RWPE2 (cell line): ENCODE data around the gene ERP27.

ENCODE experiments used
- ATAC-seq: fragments of 200-7000 bp; cut with Tn5 transposase; 3 replicates; pipeline ENCODE4 v1.9.1; 2021; ENCODE audit warnings: low read depth
- DNase-seq: peaks from one replicate; pipeline ENCODE4 v3.0.0-alpha.2; 2020; ENCODE audit warnings: low spot score
- H3K27ac ChIP-seq: fragments of 450-650 bp; 2 replicates; pipeline ENCODE4 v1.5.1; 2017; ENCODE audit warnings: mild to moderate bottlenecking; ENCODE audit not compliant: poor library complexity, severe bottlenecking
- H3K27me3 ChIP-seq: fragments of 250-450 bp; sonication (Bioruptor Pico); 2 replicates; pipeline ENCODE4 v1.5.1; 2021; ENCODE audit warnings: mild to moderate bottlenecking, moderate library complexity; ENCODE audit not compliant: insufficient read depth, poor library complexity, severe bottlenecking
- H3K36me3 ChIP-seq: fragments of 250-450 bp; sonication (Bioruptor Pico); 2 replicates; pipeline ENCODE4 v1.5.1; 2020; ENCODE audit warnings: low read depth, mild to moderate bottlenecking, moderate library complexity
- H3K4me1 ChIP-seq: fragments of 250-450 bp; sonication (Bioruptor Pico); 2 replicates; pipeline ENCODE4 v1.5.1; 2021; ENCODE audit warnings: mild to moderate bottlenecking, moderate library complexity; ENCODE audit not compliant: insufficient read depth, poor library complexity, severe bottlenecking
- H3K4me3 ChIP-seq: fragments of 250-450 bp; sonication (Bioruptor Pico); 2 replicates; pipeline ENCODE4 v1.5.1; 2021; ENCODE audit warnings: mild to moderate bottlenecking, moderate library complexity; ENCODE audit not compliant: severe bottlenecking
- H3K9me3 ChIP-seq: fragments of 250-450 bp; sonication (Bioruptor Pico); 2 replicates; pipeline ENCODE4 v1.5.1; 2021; ENCODE audit warnings: mild to moderate bottlenecking, moderate library complexity; ENCODE audit not compliant: severe bottlenecking
- TF ChIP-seq, protein P1 (sequence below): fragments of 450-650 bp; IDR thresholded peaks from one replicate; pipeline ENCODE4 v1.5.1; 2017; ENCODE audit warnings: mild to moderate bottlenecking, moderate library complexity; ENCODE audit not compliant: poor library complexity, severe bottlenecking

The ERP27 gene

GRCh38 chr12:14951851-14952250 is 13.5 kb upstream of the ERP27 start:
- H3K27me3 ChIP-seq: no peaks in the 10 kb centered on the region
- H3K36me3 ChIP-seq: peaks cover 16% of the 10 kb centered on the region; the same call in 1 of the 2 replicates
- H3K9me3 ChIP-seq: no peaks in the 10 kb centered on the region
- DNase-seq: no peak
- no peak for ATAC-seq
- H3K27ac ChIP-seq: peak overlapping the region; percentile 64
- H3K4me3 ChIP-seq: no peak overlapping the region
- peaks cover 21% of the 10 kb centered on the region for H3K4me1 ChIP-seq
- TF ChIP-seq, protein P1, sequence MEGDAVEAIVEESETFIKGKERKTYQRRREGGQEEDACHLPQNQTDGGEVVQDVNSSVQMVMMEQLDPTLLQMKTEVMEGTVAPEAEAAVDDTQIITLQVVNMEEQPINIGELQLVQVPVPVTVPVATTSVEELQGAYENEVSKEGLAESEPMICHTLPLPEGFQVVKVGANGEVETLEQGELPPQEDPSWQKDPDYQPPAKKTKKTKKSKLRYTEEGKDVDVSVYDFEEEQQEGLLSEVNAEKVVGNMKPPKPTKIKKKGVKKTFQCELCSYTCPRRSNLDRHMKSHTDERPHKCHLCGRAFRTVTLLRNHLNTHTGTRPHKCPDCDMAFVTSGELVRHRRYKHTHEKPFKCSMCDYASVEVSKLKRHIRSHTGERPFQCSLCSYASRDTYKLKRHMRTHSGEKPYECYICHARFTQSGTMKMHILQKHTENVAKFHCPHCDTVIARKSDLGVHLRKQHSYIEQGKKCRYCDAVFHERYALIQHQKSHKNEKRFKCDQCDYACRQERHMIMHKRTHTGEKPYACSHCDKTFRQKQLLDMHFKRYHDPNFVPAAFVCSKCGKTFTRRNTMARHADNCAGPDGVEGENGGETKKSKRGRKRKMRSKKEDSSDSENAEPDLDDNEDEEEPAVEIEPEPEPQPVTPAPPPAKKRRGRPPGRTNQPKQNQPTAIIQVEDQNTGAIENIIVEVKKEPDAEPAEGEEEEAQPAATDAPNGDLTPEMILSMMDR: no peak

DNA sequence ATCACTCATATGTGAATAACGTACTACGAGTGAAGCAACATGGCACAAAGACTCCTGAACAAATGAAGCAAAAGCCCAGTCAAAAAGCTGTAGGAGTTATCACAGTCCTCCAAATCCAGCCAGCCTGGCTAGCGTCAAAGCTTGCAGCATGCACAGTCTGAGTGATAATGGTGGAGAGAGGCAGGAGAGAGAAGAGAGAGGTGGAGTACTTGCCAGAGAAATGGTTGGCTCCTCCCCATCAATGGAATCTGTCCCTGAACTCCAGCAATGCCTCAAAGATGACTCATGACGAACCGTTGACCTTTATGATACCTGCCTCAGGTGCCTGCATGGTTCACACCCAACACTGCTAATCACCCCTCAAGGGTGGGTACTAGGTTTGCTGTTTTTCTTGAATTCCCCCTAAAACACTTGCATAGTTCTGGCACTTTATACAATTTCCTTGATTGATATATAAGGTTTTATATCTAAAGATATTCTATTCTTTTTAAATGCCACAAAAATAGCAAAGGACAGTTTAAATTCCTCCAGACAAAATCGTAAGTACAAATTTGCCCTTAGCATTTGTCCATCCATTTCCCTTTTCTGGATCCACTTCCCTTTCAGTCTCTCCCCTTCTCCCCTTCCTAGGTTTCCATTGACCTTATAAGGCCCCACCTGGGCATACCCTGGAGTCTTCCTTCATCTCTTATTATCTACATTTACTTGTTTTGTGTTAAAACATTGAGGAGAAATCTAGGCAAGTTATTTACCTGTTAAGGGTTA is 12.8 kb upstream of the ERP27 start:
- peak overlapping the region; percentile 64 for H3K27ac ChIP-seq
- TF ChIP-seq, protein P1: no peak
- H3K4me1 ChIP-seq: peaks cover 21% of the 10 kb centered on the region
- H3K36me3 ChIP-seq: peaks cover 16% of the 10 kb centered on the region
- H3K27me3 ChIP-seq: no peaks in the 10 kb centered on the region
- no peak overlapping the region for H3K4me3 ChIP-seq
- DNase-seq: no peak
- peak; percentile 84 for ATAC-seq
- no peaks in the 10 kb centered on the region for H3K9me3 ChIP-seq

DNA sequence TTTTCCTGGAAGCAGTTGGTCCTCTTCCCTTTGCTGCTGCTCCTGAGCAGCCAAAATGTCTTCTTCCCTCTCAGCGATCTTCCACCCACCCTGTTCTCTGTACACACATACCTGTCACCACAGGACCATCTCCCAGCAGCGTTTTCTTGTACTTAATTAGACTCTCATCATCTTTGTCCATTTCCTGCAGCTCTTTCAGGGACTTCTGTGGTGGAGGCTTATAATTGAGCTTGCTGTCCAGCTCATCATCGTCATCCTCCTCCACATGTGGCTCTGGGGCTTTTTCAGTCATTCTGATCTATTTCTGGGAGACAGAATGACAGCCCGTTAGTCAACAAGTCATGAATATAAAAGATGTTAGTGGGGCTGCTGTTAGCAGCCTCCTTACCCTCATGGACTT is 12.1 kb upstream of the ERP27 start:
- ATAC-seq: no peak
- peaks cover 21% of the 10 kb centered on the region for H3K4me1 ChIP-seq
- H3K27me3 ChIP-seq: no peaks in the 10 kb centered on the region
- peak overlapping the region; percentile 64 for H3K27ac ChIP-seq
- H3K4me3 ChIP-seq: no peak overlapping the region
- DNase-seq: no peak
- no peaks in the 10 kb centered on the region for H3K9me3 ChIP-seq
- peaks cover 16% of the 10 kb centered on the region for H3K36me3 ChIP-seq
- TF ChIP-seq, protein P1: no peak

GRCh38 chr12:14949631-14950030 is 11.3 kb upstream of the ERP27 start:
- TF ChIP-seq, protein P1: no peak

DNA sequence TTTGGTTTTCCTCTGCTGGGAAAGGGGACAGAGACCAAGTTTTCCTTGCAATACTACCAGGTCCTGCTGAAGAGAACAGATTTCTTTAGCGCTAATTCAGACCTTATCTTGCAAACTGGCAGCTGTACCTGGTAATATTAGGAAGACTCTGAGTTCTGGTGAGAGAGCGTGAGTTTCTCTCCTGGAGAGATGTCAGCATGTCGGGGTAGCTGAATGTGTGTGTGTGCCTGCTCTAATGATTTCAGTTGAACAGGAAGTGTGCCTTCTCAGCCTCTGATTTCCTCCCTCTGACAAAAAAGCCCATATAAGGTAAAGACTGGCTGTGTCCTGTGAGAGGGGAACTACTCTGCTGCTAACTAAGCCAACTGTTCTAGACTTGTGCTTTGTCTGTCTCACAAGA is 10.3 kb upstream of the ERP27 start:
- H3K9me3 ChIP-seq: no peaks in the 10 kb centered on the region
- TF ChIP-seq, protein P1: no peak
- no peaks in the 10 kb centered on the region for H3K27me3 ChIP-seq
- DNase-seq (no peak), ATAC-seq (peak; percentile 49; the same call in 2 of the 3 replicates)
- H3K36me3 ChIP-seq: peaks cover 16% of the 10 kb centered on the region
- H3K4me1 ChIP-seq: peaks cover 21% of the 10 kb centered on the region
- H3K4me3 ChIP-seq: no peak overlapping the region
- H3K27ac ChIP-seq: no peak overlapping the region

More at GRCh38 chr12:14949631-14950030, 11.3 kb upstream of the ERP27 start:
- no peak for ATAC-seq
- no peak overlapping the region for H3K27ac ChIP-seq
- H3K9me3 ChIP-seq: no peaks in the 10 kb centered on the region
- no peak for DNase-seq
- peaks cover 16% of the 10 kb centered on the region for H3K36me3 ChIP-seq
- H3K4me1 ChIP-seq: peaks cover 21% of the 10 kb centered on the region
- no peaks in the 10 kb centered on the region for H3K27me3 ChIP-seq
- H3K4me3 ChIP-seq: no peak overlapping the region
